B cell (primary cell): Measurements from ENCODE around the gene UBE2G2.

ENCODE experiments used
- CTCF ChIP-seq: fragments of 200-600 bp; IDR thresholded peaks from one replicate; pipeline ENCODE4 v1.8.0; 2022; ENCODE audit warnings: antibody characterized with exemption, mild to moderate bottlenecking
- EZH2 ChIP-seq: IDR thresholded peaks from 2 replicates; pipeline ENCODE4 v1.6.1; 2012; ENCODE audit warnings: borderline replicate concordance, low read depth, mild to moderate bottlenecking, moderate library complexity, low read length; ENCODE audit not compliant: insufficient read depth, poor library complexity, severe bottlenecking

DNA sequence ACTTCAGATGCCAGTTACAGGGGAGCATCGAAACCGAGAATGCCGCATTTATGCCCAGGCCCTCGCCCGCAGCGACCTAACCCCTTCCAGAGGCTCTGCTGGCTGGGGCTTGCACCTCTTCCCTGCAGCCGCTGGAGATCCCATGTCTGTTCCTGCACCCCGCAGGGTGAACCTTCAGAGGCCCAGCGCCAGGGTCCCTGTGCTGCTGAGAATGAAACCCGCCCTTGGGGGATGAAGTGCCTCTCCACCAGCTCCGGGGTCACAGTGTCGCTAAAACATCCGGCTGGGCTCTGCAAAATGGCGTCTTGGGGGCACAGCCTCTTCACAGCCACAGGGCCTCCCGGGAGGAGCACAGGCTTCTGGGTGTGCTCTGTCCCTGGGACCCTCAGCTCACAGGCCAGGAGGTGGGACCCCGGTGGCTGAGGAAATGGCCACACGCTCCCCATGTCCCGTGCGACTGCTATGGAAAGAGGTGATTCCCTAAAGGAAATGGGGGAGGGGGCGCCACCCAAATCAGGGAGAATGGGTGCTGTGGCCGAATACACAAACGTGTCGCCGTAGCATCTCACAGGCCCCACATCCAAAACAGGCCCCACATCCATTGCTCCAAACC lies 50.3 kb downstream of the UBE2G2 start:
- no peak for TF ChIP-seq CTCF
- TF ChIP-seq EZH2 = no peak
